Esophagus muscularis mucosa (tissue), 4 donors: ENCODE measurements around the gene CACNA2D3. TPM values are rescaled to one million over a fixed set of nuclear protein-coding genes. Genes with fewer than 3 reads are reported as not detected.

Source experiments
- DNase-seq: peaks from one replicate; pipeline ENCODE4 v3.0.0-alpha.2; 2017; ENCODE audit errors: extremely low spot score
- H3K27ac ChIP-seq, 4 donors: fragments of 200-600 bp; sonication (generic); replicated peaks in 1 of 4; 1 replicate in 3 of 4; 2 replicates in 1 of 4; pipeline ENCODE4 v1.5.1; 2016 to 2019; ENCODE audit warnings: mild to moderate bottlenecking in 1 of 4
- H3K27me3 ChIP-seq, 4 donors: fragments of 200-600 bp; sonication (generic); one replicate each; pipeline versions ENCODE4 v1.5.1 to v1.6.0; 2016 to 2019
- H3K36me3 ChIP-seq, 4 donors: fragments of 200-600 bp; sonication (generic); one replicate each; pipeline ENCODE4 v1.5.1; 2016 to 2019
- H3K4me1 ChIP-seq, 4 donors: fragments of 200-600 bp; sonication (generic); one replicate each; pipeline ENCODE4 v1.5.1; 2016 to 2019
- H3K4me3 ChIP-seq, 4 donors: fragments of 200-600 bp; sonication (generic); 1 replicate in 2 of 4; 2 replicates in 2 of 4; pipeline ENCODE4 v1.5.1; 2016 to 2019; ENCODE audit warnings: mild to moderate bottlenecking in 4 of 4, moderate library complexity in 1 of 4
- H3K9me3 ChIP-seq, 4 donors: fragments of 200-600 bp; sonication (generic); 1 replicate in 3 of 4; 2 replicates in 1 of 4; pipeline ENCODE4 v1.5.1; 2016 to 2019
- CTCF ChIP-seq, 3 experiments: fragments of 200-600 bp in 2 of 3; fragments of 450-650 bp in 1 of 3; sonication (generic) in 2 of 3; IDR thresholded peaks; one replicate each; pipeline ENCODE4 v1.5.1; 2017 to 2019; ENCODE audit warnings: antibody characterized with exemption in 3 of 3, mild to moderate bottlenecking in 2 of 3, moderate library complexity in 1 of 3
- EP300 ChIP-seq: sonication (generic); formaldehyde crosslinking; IDR thresholded peaks from one replicate; pipeline ENCODE4 v1.6.1; 2017; ENCODE audit warnings: antibody characterized with exemption
- POLR2A ChIP-seq: fragments of 450-650 bp; IDR thresholded peaks from one replicate; pipeline ENCODE4 v1.6.1; 2017; ENCODE audit warnings: antibody characterized with exemption, moderate library complexity, mild to moderate bottlenecking, low read depth
- POLR2AphosphoS5 ChIP-seq, 2 donors: sonication (generic); formaldehyde crosslinking; IDR thresholded peaks; one replicate each; pipeline ENCODE4 v1.6.1; 2017; ENCODE audit warnings: antibody characterized with exemption in 2 of 2
- WGBS: methylation state at CpG from one replicate; pipeline ENCODE4 v1.1.5; 2018; 5-methylcytosine and 5-hydroxymethylcytosine counted together
- intact Hi-C: fragments of 100-400 bp; cut with DNase I; formaldehyde crosslinking; loops from one replicate; pipeline ENCODE4 v1.15.1; 2023
- total RNA-seq, 4 donors: library from RNA; depleted of rRNA; stranded (reverse); fragments of >200 nt; gene quantifications; one replicate each; pipeline versions ENCODE4 v1.1.0 to v1.2.1, GENCODE V29; 2016

CACNA2D3 gene
- total RNA-seq, 4 donors from 2014 or later, result 2.5 to 6.3 (median 3.9) TPM

- Histone ChIP-seq H3K36me3 (no peaks in the 10 kb centered on the region), H3K4me3 (no peak overlapping the region), H3K27me3 (no peaks in the 10 kb centered on the region), H3K4me1 (peaks cover 0 to 8% (median 4%) of the 10 kb centered on the region in 4 donors), H3K27ac (no peak overlapping the region), H3K9me3 (peaks cover 0 to 11% (median 0%) of the 10 kb centered on the region in 4 donors)
- 91% methylated on average over 4 of the region's 4 CpGs for WGBS
- intact Hi-C loops, result no loop called here
- peak; percentile 83 for DNase-seq
- TF ChIP-seq CTCF (IDR thresholded peaks at IDR 0.05) (no peak), POLR2AphosphoS5 (IDR thresholded peaks at IDR 0.05) (no peak), EP300 (no peak), POLR2A (no peak)
Observed at GRCh38 chr3:54604495-54604894, 482.1 kb downstream of the CACNA2D3 start.

DNA sequence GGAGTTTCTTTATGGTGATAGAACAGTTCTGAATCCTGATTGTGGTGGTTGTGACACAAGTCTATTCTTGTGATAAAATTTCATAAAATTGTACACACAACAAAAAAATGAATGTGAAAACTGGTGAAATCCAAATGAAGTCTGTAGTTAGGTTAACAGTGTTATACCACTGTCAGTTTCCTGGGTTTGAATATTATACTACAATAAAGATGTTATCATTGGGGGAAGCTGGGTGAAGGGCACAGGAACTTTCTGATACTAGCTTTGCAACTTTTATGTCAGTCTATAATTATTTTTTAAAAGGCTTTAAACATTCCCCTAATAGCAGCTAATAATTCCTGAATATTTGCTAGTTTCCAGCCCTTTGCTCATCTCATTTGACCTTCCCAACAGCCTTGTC is 485.7 kb downstream of the CACNA2D3 start:
- Histone ChIP-seq H3K9me3 (peaks cover 0 to 11% (median 0%) of the 10 kb centered on the region in 4 donors), H3K4me3 (no peak overlapping the region), H3K36me3 (no peaks in the 10 kb centered on the region), H3K4me1 (peaks cover 0 to 9% (median 3%) of the 10 kb centered on the region in 4 donors), H3K27me3 (no peaks in the 10 kb centered on the region), H3K27ac (no peak overlapping the region)
- intact Hi-C loops, result no loop called here
- TF ChIP-seq EP300, result no peak
- no peak for TF ChIP-seq POLR2AphosphoS5 (IDR thresholded peaks at IDR 0.05)
- no peak for TF ChIP-seq POLR2A
- TF ChIP-seq CTCF (IDR thresholded peaks at IDR 0.05), result no peak
- no peak for DNase-seq

GRCh38 chr3:54619053-54619452 is 496.7 kb downstream of the CACNA2D3 start:
- no peak overlapping the region for H3K4me3 ChIP-seq
- TF ChIP-seq POLR2A, result no peak
- TF ChIP-seq CTCF (IDR thresholded peaks at IDR 0.05), result no peak
- no peak for TF ChIP-seq POLR2AphosphoS5 (IDR thresholded peaks at IDR 0.05)
- TF ChIP-seq EP300, result no peak
- DNase-seq, result no peak
- no peaks in the 10 kb centered on the region for H3K9me3 ChIP-seq
- 88% methylated on average over 4 of the region's 4 CpGs for WGBS
- H3K36me3 ChIP-seq, result no peaks in the 10 kb centered on the region
- H3K27ac ChIP-seq, result no peak overlapping the region
- H3K27me3 ChIP-seq, result no peaks in the 10 kb centered on the region
- H3K4me1 ChIP-seq, result no peaks in the 10 kb centered on the region
- intact Hi-C loops, result no loop called here

DNA sequence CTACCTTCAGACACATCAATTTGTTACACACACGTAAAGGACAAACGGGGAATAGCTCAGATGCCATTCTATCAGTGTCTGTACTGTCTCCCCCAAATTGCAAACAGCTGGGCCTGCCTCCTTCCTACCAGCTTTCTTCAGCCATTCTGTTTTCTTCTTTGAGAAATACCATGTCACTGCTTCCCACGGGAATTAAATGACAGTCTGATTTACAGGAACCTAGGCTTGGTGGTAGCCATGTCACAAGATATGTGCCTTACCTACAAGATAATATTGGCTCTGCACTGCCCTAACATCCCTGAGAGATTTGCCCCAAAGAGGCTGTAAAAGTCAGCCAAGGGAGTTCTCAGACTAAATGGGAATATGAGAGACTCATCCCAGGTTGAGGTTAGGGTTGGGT is 497.2 kb downstream of the CACNA2D3 start:
- Histone ChIP-seq H3K4me3 (no peak overlapping the region), H3K9me3 (no peaks in the 10 kb centered on the region), H3K27ac (no peak overlapping the region), H3K27me3 (no peaks in the 10 kb centered on the region), H3K36me3 (no peaks in the 10 kb centered on the region), H3K4me1 (no peaks in the 10 kb centered on the region)
- no peak for DNase-seq
- intact Hi-C loops, result no loop called here
- TF ChIP-seq POLR2A (no peak), POLR2AphosphoS5 (IDR thresholded peaks at IDR 0.05) (no peak), EP300 (no peak)
- WGBS, result 78% methylated on average over 3 of the region's 3 CpGs

DNA sequence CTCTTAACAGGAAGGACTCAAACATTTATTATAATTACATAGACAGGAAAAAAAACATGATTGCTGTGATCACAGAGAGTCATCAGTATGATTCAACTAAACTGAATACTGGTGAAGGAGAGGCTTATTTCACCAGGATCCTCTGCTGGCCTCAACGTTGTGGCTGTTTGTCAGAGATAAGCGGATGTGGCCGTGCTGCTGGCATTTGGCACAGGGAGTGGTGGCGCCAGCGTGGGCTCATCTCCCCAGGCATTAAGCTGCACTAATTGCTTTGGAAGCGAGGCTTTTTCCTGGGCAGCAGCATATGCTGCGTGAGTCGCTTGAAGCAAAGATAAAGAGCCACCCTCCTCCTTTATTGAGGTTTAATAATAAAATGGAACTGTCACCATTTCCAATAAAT is 498.8 kb downstream of the CACNA2D3 start:
- no peaks in the 10 kb centered on the region for H3K9me3 ChIP-seq
- TF ChIP-seq POLR2AphosphoS5 (IDR thresholded peaks at IDR 0.05) (no peak), POLR2A (no peak), CTCF (IDR thresholded peaks at IDR 0.05) (no peak), EP300 (no peak)
- DNase-seq, result no peak
- no peak overlapping the region for H3K27ac ChIP-seq
- H3K4me1 ChIP-seq, result no peaks in the 10 kb centered on the region
- intact Hi-C loops, result no loop called here
- no peak overlapping the region for H3K4me3 ChIP-seq
- no peaks in the 10 kb centered on the region for H3K36me3 ChIP-seq
- H3K27me3 ChIP-seq, result no peaks in the 10 kb centered on the region
- 75% methylated on average over 8 of the region's 8 CpGs for WGBS
